NCI-H774 (cell line): ENCODE measurements around the gene PGP.
"Not testable (repeated sequence)": the region's sequence is repeated elsewhere in the genome, so short reads cannot be mapped to it uniquely, and the experiment has no call there.

ENCODE experiments used
- DNase-seq: peaks from one replicate; lab custom pipeline; 2025; lab: John Stamatoyannopoulos, UW

PGP gene, protein sequence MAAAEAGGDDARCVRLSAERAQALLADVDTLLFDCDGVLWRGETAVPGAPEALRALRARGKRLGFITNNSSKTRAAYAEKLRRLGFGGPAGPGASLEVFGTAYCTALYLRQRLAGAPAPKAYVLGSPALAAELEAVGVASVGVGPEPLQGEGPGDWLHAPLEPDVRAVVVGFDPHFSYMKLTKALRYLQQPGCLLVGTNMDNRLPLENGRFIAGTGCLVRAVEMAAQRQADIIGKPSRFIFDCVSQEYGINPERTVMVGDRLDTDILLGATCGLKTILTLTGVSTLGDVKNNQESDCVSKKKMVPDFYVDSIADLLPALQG

DNA sequence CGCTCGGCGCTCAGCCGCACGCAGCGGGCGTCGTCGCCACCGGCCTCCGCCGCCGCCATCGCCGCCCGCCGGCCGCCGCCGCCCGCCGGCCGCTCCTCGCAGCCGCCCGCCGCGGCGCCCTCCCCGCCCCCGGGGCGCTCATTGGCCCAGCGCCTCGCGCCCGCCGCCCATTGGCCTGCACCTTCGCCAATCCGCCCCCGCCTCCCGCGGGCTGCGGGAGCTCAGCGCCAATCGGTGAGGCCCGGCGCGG is at the start of gene PGP:
Gene PGP, minus strand, starts transcription at position 122 of the 250 bp plus-strand sequence. Its CDS starts 63 bp downstream, at position 59.
- no peak for DNase-seq

DNA sequence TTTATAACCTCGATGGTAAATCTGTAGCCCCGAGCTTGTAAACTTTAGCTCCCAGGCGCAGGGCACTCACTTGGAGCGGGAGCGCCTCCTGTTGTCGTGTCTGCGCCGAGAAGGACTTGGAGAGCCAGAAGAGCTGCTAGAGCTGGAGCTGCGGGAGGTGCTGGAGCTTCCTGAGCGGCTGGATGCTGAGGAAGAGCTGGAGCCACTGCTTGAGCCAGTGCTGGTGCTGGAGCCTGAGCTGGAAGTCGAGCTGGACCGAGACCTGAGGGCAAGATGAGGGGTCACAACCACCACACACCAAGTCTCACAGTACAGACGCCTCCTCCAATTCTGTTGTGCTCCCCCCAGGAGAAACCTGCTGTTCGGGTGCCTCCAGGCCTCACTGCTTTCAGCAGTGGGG is 48.4 kb upstream of the PGP start:
- DNase-seq = not testable (repeated sequence)

DNA sequence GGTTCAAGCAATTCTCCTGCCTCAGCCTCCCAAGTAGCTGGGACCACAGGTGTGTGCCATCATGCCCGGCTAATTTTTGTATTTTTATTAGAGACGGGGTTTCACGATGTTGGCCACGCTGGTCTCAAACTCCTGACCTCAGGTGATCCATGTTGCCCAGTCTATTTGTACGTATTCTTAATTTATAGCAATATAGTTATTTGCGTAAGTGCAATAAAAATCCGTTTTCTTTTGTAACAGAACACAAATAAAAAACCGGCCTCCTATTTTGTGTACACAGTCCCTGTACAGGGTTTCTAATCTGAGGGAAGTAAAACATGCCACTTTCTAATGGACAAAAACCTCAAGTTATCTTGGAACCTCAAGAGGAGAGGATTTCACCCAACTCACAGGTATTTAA is 45.6 kb upstream of the PGP start:
- DNase-seq = no peak

DNA sequence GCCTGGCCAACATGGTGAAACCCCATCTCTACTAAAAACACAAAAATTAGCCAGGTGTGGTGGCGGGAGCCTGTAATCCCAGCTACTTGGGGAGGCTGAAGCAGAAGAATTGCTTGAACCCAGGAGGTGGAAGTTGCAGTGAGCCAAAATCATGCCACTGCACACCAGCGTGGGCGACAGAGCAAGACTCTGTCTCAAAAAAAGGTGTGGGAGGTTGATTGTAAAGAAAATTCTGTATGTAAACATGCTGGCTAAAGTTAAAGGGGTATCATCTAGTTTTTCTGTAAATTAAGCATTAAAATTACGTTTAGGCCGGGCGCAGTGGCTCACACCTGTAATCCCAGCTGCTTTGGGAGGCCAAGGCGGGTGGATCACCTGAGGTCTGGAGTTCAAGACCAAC is 43.9 kb upstream of the PGP start:
- not testable (repeated sequence) for DNase-seq

DNA sequence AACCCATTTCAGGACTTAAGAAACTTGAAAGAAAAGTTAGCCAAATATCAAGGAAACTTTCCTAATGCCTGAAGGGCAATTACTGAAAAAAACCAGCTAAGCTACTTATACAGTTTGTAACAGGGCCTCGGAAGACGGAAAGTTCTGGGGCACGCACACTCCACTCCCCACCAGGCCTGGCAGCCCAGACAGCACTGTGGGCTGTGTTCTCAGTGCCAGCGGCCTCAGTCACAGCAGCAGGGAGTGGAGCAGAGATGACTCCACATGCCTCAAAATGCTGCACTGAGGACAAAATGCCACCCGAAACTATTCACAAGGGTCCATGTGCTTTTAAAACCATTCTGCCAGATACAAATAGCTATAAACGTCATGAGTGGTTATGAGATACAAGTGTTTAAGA is 43.1 kb upstream of the PGP start:
- no peak for DNase-seq

DNA sequence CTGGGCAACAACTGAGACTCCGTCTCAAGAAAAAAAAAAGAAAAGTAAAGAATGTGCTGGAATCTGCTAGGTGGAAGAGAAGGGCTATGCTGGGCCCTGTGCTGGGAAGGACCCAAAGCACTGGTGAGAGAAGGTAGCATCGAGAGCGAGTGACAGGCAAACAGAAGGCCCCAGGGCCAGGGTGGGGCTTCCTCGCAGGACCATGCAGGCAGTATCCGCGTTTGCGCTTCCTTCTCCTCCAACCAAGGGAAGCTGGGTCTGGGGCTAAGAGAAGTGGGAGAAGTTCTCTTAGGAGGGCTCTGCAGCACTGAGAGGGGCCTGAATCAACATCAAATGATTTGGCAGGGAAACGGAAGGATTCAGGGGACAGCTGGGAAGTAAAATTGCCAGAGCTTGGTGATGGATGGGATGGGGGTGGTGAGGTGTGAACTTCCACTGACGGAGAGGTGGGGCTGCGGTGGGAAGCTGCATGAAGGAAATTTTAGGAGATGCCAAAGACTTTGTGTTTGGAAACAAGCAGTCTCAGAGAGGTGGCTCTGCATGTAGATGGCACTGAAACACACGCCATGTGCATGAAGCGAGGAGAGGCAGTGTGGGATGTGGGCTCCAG is 42.0 kb upstream of the PGP start:
- no peak for DNase-seq

DNA sequence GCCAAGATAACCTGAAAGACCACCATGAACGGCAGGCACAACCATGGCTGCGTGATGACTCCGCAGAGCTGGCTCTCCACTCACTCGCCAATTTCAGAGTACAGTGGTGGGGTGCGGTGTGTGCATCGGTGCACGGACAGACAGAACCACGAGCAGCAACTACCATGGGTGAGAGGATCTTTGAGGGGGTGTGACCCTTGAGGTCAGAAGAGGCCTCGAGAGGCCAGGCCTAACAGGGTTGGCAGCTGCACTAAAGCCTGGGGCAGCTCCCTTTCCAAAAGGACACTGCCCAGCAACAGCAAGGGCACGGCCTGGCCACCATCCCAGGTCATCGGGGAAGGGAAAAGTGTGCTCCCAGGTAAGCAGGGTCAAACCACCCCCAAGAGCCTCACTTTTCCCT is 38.7 kb upstream of the PGP start:
- no peak for DNase-seq

DNA sequence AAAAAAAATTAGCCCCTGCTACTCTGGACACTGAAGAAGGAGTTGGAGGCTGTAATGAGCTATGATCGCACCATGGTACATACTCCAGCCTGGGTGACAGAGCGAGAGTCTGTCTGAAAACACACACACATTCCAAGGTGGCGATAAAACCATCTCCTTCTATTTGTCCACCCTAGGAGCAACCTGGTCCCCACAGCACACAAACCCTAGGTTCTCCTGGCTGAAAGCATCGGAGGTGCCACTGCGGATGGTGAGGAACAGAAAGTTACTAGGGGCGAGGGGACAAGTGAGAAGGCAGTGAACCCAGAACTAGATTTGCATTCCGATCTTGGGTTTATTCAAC is 38.1 kb upstream of the PGP start:
- DNase-seq = no peak

DNA sequence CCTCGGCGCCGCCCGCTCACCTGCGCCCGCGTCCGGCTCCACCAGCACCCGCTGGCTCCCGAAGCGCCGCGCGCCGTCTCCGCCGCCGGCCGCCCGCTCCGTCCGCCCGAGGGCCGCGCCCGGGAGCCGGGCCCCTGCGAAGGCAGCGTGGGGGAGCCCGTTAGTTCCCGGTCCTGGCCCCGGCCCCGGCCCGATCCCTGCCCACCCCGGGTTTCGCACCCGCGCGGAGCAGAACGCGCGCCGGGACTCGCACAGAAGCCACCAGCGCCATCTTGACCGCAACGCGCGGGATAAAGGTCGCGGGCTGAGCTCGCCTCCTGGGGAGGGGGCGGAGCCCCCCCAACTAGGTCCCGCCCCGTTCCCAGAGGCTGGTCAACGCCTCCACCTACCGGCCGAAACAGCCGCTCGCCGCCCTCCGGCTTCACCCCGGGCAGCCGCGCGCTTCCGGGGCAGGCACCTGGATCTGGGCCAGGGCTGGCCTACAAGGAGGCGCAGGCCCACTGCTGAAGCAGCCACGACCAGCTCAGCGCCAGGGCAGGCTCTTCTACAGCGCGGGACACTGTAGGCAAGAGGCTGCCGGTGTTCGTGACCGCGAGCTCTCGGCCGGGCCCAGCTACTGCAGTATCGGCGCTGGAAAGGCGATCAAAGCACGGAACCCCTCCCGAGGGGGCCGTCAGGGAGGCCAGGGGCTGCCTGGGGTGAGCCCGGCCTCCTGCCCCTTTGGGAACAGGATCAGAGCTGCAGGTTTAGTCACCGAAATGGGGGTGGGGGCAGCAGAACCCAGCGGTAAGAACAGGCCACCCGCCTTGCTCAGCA is 36.9 kb upstream of the PGP start, which contains the start of gene ECI1:
Gene ECI1, minus strand, starts transcription at position 292 of the 816 bp plus-strand sequence. Its CDS starts 21 bp downstream, at position 271.
- peak; percentile 78 for DNase-seq

DNA sequence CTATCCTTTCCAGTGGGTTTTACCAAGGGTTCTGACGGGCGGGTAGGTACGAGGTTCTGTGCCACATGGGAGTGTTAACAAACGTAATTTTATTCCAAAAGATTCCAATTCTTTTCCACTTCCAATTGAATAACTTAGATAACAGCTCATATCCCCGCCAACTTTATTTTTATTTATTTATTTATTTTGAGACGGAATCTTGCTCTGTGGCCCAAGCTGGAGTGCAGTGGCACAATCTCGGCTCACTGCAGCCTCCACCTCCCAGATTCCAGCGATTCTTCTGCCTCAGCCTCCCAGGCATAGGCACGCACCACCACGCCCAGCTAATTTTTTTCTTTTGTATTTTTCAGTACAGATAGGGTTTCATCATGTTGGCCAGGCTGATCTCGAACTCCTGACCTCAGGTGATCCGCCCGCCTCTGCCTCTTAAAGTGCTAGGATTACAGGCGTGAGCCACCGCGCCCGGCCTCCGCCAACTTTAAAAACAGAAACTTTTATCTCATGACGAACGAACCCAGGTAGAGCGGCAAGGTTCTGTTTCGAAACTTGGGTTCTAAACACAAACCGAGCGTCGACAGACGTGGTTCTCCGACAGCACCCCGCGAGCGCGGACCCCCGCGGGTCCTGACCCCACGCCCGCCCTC is 36.1 kb upstream of the PGP start:
- DNase-seq = no peak

DNA sequence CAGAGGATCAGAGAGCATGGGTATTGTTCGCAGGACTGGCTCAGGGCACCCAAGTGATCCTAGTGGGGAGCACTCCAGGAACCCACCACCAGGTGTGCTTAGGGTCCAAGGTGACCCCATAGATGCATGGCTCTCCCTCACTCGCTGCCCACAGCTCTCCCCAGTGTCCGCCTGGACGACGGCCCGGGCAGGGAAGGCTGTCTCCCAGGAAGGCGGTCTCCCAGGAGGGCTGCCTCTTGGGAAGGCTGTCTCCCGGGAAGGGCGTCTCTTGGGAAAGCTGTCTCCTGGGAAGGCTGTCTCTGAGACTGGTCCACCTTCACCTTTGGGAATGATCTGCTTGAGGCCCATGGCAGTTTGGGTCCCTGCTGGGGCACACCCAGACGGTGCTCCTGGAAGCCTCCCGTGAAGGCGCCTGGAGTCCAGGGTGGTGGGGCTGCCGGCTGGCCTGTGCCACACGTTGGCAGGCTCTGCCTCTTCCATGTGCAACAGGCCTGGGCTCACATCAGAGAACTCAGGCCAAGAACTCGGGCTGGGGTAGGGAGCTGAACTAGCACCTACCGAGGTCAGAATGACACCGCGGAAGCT is 31.8 kb upstream of the PGP start:
- DNase-seq = no peak

DNA sequence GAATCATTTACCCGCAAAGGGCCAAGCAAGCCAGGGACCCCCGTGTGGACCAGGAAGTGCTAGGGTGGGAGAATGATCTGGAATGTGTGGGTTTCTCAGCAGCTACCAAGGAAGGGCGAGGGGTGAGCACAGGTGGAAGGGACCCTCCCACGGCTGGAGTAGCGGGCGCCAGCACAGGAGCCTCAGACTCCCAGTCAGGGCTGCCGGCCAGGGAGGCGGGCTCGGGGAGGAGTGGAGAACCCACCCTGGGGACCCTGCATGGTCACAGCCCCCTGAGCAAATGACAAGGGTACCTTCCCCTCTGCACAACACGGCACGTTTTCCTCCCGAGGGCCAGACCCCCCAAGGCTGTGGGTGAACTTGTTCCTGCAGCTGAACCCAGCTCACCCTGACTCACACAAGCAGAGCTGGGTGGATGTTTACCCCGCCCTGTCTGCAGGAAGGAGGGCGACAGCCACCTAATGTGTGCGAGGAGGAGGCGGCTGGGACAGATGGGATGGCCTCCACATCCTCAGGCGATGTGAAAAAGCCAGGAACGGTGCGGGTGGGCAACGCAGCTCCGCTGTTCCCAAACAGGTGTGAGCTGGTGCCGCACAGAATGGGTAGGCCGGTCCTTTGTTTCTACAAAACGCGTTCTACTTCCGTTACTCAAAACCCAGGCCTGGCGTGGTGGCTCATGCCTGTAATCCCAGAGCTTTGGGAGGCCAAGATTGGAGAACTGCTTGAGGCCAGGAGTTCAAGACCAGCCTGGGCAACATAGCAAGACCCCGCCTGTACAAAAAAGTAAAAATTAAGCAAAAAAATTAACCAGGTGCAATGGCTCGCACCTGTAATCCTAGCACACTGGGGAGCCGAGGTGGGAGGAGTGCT is 30.5 kb upstream of the PGP start:
- DNase-seq = no peak

DNA sequence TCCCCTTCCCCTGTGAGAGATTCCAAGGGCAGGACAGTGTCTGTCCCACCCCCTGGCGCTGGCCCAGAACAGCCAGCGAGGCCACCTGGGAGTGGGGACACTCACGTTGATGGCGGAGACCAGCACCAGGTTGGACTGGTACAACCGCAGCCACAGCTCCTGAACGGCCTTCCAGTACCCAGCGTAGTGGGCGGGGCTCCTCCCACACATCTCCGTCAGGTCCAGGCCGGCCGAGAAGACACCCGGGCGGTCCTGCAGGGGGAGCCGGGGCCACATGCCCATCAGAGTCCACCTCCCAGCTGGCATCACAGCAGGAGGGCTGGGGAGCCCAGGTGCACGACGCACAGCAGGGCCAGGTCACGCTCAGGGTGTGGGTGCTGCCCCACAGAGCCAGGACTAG is 29.7 kb upstream of the PGP start:
- DNase-seq = no peak

DNA sequence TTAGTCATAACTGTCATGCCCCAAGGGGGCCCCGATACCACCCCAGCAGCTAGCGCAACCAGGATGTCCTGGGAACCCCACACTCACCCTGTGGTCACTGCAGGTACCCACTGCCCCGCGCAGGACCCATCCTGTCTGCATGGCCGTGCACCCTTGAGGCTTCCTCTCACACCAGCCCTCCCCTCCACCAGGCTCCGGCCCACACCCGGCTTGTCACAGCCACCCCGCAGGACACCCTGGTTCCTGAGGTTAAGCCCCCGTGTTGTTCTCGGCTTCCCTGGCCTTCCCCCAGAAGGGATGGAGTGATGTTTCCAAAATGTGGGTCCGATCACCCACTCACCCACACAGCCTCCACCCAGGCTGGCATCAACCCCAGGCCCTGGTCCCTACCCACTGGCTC is 29.1 kb upstream of the PGP start:
- DNase-seq = no peak

DNA sequence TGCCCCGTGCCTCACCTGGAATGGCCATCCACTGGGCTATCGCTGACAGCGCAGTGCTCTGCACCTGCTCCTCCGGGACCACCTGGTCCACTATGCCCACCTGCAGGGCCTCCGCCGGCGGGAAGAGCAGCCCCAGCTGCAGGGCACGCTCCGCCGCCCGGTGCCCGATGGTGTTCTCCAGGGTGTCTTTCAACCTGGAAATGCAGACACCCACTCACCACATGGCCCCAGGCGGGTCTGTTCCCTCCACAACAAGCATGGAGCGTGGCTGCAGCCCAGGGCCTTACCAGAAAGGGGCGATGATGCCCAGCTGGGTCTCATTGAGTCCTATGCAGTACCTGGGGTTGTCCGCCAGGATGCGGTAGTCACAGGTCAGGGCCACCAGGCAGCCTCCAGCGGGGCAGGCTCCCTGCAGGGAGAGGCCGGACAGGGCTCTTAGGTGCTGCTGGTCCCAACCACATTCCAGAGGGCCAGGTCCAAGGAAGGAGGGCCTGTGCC is 28.4 kb upstream of the PGP start:
- DNase-seq = no peak

DNA sequence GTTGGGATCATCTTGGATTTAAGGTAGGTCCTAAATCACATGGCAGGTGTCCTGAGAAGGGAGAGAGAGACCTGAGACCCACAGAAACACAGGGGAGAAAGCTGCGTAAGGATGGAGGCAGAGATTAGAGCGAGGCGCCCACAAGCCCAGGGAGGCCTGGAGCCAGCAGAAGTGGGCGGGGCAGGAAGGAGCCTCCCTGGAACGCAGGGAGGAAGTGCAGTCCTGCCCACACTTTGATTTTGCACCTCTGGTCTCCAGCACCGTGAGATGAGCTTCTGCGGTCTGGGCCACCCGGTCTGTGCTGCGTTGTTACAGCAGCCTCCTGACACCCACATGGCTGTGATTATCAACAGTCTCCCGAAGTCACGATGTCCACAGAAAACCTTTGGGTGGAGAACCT is 28.0 kb upstream of the PGP start:
- DNase-seq = no peak

DNA sequence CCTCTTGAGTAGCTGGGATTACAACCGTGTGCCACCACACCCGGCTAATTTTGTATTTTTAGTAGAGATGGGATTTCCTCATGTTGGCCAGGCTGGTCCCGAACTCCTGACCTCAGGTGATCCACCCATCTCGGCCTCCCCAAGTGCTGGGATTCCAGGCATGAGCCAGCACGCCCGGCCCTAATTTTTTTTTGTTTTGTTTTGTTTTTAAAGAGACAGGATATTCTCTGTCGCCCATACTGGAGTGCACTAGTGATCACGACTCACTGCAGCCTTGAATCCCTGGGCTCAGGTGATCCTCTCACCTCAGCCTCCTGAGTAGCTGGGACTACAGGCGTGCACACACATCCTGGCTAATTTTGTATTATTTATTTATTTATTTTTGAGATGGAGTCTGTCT is 25.7 kb upstream of the PGP start:
- not testable (repeated sequence) for DNase-seq

DNA sequence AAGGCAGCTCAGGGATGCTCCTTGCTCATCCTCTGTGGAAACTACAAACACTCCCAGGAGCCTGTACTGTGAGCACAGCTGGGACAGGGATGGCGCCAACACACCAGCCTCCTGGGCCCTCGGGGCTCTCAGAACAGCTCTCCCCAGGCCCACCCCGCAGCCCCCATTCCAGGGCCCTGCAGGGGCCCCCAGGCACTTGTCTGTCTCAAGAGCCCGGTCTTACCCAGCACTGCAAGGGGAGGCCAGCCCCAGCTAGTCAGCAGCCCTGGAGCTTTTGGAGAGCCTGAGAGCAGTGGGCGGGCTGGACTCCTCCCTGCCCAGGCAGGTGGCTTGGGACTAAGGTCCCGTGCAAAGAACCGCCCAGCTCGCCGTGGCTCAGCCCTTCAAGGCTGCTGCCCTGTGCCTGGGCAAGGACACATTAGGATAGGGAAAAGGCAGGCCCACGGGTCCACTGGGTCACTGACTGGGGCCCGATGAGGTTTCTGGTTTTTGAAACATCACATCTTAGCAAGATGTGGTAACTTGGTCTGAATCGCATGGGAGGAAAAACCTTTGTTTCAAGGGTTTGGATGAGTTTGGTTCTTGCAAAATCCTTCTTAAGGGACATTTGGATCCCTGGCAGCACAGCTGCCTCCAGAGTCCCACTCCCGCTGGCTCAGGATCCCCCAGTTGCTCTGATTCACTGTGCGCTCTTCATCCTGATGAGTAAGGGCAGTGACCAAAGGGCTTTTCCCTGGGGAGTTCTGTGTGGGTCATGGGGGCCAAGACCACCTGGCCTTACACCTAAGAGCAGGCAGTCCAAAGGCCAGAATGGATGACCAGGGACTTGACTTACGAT is 24.4 kb upstream of the PGP start:
- no peak for DNase-seq

DNA sequence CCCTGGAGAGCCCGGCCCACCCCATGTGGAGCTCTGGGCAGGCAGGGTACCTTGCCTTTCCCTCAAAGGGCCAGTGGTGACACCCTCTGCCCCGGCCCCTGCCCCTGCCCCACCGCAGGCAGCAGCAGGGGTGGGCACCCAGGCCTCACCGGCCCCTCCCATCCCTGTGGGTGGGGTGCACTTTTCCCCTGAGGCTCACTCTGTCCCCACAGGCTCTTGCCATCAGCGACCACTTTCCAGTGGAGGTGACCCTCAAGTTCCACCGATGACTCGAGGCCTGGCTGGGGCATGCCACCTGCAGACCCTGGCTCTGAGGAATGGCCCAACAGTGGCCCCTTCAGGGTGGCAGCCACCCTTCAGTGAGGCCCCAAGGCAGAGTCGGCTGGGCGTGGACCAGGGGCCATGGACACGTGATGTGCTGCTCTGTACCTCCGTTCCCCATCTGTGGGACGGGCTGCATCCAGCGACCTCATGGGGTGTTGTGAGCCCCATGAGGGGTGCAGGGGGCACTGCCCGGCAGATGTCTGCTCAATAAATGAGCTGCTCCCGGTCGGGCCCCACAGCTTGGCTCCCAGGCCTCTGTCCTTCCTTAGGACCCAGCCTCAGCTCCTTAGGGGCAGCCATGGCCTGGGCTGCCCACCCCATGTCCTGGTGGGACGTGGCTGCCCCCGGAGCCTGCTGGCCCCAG is 23.7 kb upstream of the PGP start:
- no peak for DNase-seq
